ELF-1 (cell line): ENCODE measurements around the gene SCNN1G.
"Not testable (repeated sequence)": the region's sequence is repeated elsewhere in the genome, so short reads cannot be mapped to it uniquely, and the experiment has no call there.

ENCODE experiments used
- DNase-seq: peaks from one replicate; pipeline ENCODE4 v3.0.0-alpha.2; 2016; ENCODE audit warnings: low read depth, low spot score

SCNN1G gene, protein sequence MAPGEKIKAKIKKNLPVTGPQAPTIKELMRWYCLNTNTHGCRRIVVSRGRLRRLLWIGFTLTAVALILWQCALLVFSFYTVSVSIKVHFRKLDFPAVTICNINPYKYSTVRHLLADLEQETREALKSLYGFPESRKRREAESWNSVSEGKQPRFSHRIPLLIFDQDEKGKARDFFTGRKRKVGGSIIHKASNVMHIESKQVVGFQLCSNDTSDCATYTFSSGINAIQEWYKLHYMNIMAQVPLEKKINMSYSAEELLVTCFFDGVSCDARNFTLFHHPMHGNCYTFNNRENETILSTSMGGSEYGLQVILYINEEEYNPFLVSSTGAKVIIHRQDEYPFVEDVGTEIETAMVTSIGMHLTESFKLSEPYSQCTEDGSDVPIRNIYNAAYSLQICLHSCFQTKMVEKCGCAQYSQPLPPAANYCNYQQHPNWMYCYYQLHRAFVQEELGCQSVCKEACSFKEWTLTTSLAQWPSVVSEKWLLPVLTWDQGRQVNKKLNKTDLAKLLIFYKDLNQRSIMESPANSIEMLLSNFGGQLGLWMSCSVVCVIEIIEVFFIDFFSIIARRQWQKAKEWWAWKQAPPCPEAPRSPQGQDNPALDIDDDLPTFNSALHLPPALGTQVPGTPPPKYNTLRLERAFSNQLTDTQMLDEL

DNA sequence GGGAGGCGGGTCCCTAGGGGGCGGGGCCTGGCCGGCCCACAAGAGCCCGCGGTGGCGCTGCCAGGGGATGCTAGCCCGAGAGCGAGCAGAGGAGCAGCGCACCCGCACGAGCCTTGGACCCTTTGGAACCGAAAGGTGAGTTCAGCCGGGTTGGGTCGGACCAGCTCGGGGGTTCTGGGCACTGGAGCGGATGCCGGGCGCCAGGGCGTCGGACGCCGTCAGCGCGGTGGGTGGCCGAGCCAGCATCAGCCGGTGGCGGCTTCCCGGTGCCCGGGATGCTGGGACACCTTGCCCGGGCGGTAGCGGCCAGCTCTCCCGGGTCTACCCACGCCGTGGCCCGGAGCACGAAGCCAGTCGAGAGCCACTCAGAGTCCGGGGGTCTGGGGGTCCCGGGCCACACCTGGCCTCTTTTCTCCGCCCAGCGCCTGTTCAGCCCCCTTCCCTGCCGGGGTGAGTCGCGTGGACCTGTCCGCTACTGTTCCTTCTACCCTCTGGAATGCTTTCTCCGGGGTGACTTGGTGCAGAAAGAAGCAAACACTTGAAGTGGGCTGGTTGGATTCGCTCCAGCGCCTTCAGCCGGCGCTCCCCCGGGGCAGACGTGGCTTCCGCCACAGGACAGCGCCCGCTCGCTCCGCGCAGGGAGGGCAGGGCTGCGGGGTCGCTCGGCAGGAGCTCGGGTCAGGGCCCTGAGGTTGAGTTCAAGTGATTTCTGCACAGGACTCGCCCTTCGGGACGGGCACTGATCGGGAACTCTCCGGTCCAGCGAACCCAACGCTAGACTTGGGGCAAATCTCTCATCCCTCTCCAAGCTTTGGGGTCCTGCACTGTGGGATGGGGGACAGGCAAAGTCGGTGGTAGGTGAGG, at the start of gene SCNN1G:
Gene SCNN1G, plus strand, starts transcription at position 67 of the 864 bp plus-strand sequence. CDS start 3,527 bp downstream, outside the sequence.
- DNase-seq = no peak

GRCh38 chr16:23132775-23133463, 49.6 kb upstream of the SCNN1G start:
- DNase-seq = no peak

DNA sequence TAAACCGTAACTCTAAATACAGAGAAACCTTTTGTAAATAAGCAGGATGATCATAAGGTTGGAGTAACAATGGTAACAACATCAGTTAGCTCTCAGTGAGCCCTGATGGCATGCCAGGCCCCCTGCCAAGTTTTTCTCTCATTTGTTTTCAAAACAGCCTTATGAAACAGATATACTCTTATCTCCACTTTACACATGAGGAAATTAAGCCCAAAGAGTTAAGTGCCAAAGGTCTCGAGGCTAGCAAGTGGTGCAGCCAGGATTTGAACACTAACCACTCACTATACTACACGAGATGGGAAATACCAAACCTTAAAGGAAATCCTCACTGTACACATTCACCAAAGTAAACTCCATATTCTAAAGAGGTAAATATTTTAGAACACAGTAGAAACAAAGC, 48.3 kb upstream of the SCNN1G start:
- DNase-seq = no peak

- no peak for DNase-seq
Measured at GRCh38 chr16:23137256-23137655, 45.3 kb upstream of the SCNN1G start.

DNA sequence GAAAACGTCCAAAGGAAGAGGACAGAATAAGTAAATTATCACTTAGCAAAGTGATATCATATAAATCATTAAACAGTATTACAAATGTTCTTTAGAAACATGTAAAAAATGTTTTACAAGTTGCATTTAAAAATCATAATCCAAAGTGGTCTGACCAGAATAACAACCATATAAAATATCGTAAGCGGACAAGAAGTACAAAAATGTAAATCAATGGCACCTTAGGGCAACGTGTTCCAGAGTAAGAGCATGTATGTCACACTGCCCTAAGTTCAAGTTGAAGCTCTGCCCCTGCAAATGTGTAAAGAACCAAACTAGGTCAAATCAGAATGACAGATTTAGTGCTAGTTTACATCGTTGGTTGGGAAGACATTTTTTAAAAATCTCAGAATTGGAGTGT, 44.7 kb upstream of the SCNN1G start:
- no peak for DNase-seq

- DNase-seq = no peak
Measured at GRCh38 chr16:23140107-23140506, 42.4 kb upstream of the SCNN1G start.

DNA sequence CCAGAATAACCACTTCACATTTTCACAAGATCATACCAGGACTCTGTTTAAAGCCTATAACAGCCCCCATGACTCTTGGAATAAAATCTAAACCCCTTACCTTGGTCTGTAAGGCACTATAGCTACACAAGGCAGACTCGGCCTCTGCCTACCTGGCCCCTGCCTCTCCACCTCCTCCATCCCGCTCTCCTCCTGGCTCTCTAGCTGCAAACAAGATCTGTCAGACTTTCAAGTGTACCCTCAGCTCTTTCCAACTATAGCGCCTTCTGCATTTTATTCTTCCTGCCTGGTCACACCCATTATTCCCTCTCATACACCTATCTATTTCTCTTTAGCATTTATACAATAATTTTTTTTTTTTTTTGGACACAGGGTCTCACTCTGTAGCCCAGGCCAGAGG, 41.5 kb upstream of the SCNN1G start:
- no peak for DNase-seq

GRCh38 chr16:23141500-23141899, 41.0 kb upstream of the SCNN1G start:
- no peak for DNase-seq

DNA sequence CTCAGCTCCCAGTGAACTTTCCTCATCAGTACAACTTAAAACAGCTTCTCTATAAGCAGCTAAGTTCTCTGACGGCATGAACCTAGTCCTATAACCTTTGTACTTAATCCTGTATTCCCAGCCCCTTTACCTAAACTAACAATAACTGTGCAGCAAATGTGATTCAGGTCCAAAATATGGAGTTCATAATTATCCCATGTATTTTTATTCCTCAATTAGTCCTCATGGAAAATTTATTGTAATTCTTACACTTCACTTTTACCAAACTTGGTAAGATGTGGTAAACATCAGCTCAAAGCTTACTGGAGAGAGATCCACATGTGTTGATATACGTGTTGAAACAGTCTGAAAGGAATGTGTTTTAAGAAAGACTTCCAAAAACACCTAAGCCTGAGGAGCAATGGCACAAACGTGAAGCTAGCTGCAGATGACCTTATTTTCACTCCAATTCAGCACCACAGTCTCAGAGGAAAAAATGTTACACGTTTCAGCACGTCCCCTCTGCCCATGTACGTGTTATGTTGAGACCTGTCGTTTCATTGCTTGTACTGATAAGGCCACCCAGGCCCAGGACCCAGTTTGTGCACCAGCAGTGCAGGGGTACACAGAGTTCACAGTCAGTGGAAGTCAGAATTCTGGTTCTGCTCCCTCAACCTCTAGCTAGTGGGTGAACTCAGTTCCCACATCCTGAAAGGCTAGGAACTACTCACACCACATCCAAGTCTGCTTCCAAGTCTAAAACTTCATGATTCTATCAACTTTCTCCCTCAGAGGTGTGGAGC, 40.4 kb upstream of the SCNN1G start:
- DNase-seq = no peak

GRCh38 chr16:23143391-23143790, 39.2 kb upstream of the SCNN1G start:
- no peak for DNase-seq

GRCh38 chr16:23144393-23144792, 38.2 kb upstream of the SCNN1G start:
- not testable (repeated sequence) for DNase-seq

- no peak for DNase-seq
Measured at GRCh38 chr16:23145186-23145585, 37.4 kb upstream of the SCNN1G start.

- DNase-seq = peak; percentile 33
Measured at GRCh38 chr16:23145608-23146007, 36.9 kb upstream of the SCNN1G start.

GRCh38 chr16:23146877-23147601, 35.5 kb upstream of the SCNN1G start:
- DNase-seq = no peak

DNA sequence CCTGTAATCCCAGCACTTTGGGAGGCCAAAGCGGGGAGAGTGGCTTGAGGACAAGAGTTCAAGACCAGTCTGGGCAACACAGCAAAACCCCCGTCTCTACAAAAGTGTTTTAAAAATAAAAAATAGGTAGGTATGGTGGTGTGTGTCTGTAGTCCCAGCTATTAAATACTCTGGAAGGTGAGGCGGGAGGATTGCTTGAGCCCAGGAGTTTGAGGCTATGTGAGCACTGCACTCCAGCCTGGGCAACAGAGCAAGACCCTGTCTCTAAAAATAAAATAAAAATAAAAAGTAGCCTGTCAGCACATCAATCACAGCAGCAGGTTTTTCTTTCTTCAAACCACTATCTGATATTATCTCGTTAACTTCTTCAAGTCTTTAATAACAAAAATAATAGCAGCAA, 34.9 kb upstream of the SCNN1G start:
- DNase-seq = no peak

DNA sequence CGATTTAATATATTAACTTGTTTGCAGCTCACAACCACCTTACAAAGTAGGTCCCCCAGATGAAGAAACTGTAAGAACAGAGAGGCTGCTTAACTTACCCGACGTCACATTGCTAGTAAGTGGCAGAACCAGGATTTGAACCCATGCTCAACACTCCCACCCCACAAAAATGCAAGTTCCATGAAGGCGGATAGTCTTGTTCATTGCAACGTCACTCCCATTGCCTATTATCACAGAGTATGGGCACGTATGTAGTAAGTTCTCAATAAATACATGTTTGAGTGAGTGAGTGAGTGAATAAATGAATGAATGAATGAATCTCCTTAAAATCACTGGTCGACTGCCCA, 34.4 kb upstream of the SCNN1G start:
- DNase-seq = no peak

- DNase-seq = peak; percentile 36
Measured at GRCh38 chr16:23148513-23149266, 33.9 kb upstream of the SCNN1G start.

- DNase-seq = peak; percentile 95
Measured at GRCh38 chr16:23149267-23149992, 33.1 kb upstream of the SCNN1G start, which contains the start of gene USP31. Gene USP31 (minus strand): TSS chr16:23149452. CDS start chr16:23149270, 182 bp downstream.

GRCh38 chr16:23149993-23150364, 32.6 kb upstream of the SCNN1G start:
- no peak for DNase-seq
